Caki2 (cell line): ENCODE results near the gene PCGF1. TPM values are rescaled to one million over a fixed set of nuclear protein-coding genes. Genes with fewer than 3 reads are reported as not detected.

ENCODE experiments used
- DNase-seq: peaks from one replicate; pipeline ENCODE4 v3.0.0-alpha.2; 2015; ENCODE audit warnings: low read depth
- in situ Hi-C: cut with HindIII; loops from 2 replicates; pipeline ENCODE4 v1.10.0; 2016; ENCODE audit warnings: low sequenced_read_pairs, low pct_unique_long_range_greater_than_20kb, mixed read lengths
- total RNA-seq: library from RNA; depleted of rRNA; stranded (reverse); fragments of >200 nt; shearing (Covaris generic); gene quantifications from 2 replicates; pipeline ENCODE4 v1.2.3, GENCODE V29; 2014; ENCODE audit warnings: low replicate concordance

PCGF1 gene
- total RNA-seq, 1 experiment from 2014 or later: 19.9 TPM

- no peak for DNase-seq
- in situ Hi-C loops: no loop called here
Observed at GRCh38 chr2:74503506-74504475, 3.7 kb downstream of the PCGF1 start.

DNA sequence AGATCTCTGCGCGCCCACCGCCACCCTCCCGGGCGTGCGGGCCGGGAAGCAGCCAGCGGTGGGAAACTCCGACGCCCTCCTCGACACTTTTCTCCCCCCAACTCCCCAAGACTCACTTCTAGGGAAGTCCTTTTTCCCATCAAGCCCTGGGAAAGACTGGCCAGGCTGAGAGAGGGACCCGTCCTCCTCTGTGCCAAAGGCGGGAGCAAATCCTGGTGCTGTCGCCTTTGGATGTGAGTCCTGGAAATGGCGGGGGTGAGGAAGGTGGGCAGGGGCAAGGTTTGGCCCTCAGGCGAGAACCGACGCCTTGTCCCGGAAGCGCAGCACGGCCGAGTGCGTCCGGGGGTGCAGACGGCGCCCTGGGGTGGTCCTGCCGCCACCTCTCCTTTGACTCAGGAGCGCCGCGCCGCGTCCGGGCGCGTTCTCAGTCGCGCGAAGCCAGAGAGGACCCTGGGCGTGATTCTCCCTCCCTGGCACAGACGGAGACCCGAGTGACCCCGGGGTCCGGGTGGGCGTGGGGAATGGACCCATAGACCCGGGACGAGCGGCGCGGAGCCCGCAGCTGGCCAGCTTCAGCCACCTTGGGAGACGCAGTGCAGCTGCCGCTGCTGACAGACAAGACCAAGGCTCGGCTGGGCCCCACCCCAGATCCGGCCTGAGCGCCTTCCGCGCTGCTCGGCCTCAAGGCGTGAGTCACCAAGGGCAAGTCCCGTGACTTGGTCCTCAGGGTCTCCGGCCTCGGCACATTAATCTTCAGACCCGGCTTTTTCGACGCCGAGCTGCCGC, 4.6 kb downstream of the PCGF1 start:
- in situ Hi-C loops: no loop called here
- peak; percentile 78 for DNase-seq

DNA sequence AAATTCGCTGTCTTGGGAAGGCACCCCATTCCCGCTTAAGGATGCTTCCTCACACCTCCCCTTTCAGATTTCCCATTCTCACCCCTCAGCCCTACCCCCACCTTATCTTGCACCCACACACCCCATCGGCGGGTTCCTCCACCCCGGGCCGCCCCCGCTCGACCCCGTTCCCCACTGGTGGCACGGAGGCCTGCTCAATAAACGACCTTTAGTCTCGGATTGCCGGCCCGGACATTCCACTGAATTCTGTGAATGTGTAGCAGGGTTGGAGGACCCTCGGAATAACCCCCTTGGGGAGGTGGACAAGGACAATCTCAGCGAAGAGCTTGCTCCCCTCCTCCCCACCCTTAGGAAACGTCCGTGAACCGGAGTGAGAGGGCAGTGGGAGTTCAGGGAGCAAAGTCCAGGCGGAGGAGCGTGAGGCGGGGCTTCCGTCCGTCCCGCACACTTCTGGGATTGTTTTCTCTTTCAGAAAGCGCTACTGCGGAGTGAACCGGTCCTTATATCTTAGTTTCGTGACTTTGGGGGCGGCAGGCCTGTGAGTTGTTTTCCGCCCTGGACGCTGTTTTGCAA, 5.3 kb downstream of the PCGF1 start:
- no peak for DNase-seq
- in situ Hi-C loops: no loop called here

DNA sequence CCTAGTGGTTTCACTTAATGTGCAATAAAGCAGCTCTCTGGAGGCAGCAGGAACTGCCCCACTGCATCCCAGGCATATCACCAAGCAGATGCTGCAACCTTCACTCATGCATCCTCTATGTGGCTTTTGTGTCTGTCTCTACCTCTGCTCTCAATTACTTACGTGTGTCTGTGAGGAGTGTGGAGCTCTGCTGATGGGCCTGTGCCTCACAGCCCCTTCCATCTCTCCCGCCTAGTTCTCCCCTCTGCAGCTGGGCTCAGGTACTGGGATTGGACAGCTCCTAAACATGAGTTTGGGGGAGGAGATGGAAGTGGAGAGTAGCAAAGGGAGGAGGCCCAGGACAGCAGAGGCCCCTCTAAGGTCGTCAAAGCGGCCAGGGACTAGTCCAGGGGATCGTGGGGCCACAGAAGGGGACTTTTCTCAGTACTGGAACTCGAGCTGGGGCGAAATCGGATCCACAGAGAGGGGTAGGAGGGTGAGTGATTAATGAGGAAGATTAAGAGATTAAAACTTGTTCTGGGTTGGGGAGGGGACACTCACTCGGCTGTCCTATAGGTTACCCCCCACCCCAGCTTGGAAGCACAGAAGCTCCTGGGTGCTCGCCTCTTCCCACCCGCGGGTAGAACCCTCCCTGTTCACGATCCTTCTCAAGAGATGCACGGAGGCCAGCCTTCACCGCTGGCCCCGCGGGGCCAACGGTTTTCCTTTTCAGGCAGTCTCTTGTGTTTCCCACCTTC, 6.0 kb downstream of the PCGF1 start:
- in situ Hi-C loops: no loop called here
- no peak for DNase-seq

DNA sequence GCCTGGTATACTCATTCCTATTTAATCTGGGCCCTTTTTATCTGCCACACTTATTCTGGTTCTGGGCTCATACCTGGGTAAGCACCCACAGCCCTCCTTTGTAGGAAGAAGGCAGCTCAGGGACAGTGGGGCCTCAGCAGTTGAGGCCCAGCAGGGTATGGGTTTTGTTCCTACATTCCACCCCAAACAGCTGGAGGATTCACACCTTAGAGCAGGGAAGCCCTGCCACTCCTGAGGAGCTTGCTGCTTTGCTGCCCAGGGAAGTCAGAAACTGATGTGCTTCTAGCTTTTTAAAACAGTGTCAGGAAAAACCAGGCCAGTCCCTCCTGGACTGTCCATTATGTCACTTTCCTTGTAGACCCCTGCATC, 6.9 kb downstream of the PCGF1 start:
- DNase-seq: no peak
- in situ Hi-C loops: no loop called here

GRCh38 chr2:74499940-74500577, 7.4 kb downstream of the PCGF1 start:
- in situ Hi-C loops: no loop called here
- no peak for DNase-seq

DNA sequence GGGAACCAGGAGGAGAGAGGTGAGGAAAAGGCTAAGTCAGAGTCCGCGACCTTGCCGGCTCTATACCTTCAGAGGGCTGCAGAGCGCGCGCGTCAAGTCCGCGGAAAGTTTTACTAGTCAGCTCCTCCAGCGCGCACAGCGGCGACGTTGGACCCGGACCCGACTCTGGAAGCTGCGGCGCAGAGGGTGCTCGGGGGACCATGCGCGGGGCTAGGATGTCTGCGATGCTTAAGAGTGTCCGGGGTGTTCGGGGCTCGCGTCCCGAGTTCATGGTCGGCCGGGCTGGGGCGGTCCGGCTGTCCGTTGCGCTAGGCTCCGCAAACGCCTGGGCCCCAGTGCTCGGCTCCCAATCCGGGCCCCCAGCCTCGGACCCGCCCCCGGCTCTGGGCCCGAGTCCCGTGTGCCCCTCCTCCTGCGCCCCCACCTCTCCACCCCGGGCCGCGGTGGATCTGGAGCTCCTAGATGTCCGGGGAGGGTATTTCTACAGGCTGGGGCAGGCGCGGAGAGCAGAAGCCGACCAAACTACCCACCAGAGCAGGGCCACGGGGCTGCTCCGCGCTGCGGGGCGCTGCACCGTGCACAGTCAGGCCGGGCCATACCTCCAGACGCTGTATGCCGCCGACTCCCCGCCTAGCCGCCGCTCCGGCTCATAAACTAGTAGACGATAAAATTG, 8.1 kb downstream of the PCGF1 start, which contains the start of gene LBX2:
TSS of gene LBX2 (minus strand) at position 337 of the 673 bp plus-strand sequence. CDS start at position 271, 66 bp downstream.
- in situ Hi-C loops: no loop called here
- DNase-seq: no peak

DNA sequence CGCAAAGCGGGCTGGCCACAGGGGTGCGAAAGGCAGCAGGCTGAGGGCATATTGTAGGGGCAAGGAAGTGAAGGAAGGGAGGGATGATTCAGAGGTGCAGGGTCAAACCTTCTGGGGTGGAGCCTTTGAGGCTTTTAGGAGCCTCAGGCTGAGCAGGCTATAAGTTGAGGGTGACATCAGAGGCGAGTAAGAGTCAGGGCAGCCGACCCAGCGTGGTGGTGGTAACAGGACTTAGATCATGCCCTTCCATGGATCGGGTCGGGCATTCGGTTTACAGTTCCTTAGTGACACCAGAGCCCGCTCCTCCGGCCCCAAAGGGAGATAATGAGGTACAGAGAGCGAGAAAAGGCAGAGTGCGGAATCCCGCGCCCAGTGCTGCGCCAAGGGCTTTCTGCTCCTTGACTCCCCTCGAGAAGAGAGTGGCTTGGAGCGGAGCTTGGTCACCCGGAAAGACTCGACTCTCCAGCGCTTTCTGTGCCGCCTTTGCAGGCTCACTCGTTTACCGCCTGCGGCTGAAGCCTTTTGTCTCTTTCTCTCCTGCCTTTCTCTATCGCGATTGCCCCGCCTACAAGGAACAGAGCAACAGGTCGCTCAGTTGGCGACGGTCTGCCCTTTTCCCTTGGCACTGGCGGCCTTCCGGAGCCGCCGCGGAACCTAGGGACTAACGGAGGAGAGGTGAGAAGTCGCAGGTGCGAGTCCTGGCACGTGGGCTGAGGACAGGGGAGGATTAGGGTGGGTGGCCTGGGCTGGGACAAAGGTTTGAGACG, 8.8 kb downstream of the PCGF1 start:
- in situ Hi-C loops: no loop called here
- no peak for DNase-seq

DNA sequence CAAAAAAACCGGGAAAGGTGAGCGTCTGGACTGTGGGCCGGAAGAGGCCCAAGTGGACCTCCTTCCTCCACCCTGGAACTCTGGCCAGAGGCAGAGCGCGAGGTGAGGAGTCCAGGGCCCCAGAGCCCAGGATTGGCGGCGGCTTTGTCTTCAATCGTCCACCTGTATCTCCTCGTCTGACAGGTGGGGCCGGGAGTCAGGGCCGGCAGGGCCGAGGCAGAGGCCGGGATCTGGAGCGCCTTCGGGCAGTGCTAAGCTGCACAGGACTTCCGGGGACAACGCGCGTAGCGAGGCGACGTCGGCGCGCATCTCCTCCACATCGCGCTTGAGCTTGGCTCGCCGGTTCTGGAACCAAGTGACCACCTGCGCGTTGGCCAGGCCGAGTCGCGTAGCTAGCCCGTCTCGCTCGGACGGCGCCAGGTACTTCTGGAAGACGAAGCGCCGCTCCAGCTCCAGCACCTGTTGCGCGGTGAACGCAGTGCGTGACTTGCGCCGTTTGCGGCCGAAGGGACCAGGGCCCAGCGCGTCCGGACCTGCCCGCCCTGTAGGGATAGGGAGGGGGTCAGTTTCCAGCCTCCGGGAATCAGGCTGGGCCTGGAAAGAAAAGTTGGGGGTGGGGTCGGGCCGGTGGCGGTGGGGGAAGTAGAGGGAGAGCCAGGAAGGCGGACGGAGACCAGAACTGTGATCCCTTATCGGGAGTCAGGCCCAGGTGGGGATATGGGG, 9.6 kb downstream of the PCGF1 start:
- no peak for DNase-seq
- in situ Hi-C loops: no loop called here

DNA sequence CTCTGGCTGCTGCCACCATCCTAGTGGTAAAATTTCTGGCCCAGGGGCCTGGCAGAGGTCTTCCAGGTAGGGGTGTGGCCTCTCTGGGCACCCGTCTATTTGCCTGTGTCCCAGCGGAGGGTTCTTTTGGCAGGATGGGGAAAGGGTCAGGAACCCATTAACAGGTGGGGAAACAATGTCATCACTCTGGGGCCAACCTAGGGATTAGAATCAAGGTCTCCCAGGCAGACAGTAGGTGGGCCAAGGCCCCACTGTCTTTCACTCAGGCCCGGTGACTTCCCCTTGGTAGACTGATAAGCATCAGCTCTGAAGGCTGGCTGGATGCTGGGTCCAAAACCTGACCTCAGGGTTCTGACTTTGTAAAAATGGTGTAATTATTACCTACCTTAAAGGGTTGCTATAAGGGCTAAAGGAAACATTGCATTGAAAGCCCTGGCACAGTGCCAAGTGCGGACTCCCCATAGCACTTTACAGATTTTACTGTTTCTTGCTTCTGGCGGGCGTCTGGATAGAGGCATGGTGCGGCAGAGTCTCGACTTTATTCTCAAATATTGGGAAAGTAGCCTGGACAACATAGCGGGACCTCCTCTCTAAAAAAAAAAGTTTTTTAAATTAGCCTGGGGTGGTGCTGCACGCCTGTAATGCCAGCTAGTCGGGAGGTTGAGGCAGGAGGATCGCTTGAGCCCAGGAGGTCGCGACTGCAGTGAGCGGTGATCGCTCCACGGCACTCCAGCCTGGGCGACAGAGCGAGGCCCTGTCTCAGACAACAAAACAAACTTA, 10.3 kb downstream of the PCGF1 start:
- DNase-seq: no peak
- in situ Hi-C loops: no loop called here

DNA sequence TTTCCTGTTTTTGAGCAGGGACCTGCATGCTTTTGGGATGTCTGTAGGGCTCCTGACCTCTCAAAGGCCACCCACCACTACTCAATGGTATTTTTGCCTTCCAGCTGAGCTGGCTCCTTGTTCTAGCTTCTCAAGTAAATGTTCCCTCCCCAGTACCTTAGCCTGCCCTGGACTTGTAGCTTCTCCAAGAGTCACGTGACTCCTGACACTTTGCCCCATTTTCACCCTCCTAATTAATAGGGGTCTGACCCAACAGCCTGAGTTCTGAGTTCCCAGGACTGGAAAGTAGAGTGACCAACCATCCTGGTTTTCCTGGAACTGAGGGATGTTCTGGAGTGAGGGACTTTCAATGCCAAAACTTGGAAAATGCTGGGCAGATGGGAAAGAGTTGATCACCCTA, 12.1 kb downstream of the PCGF1 start:
- in situ Hi-C loops: no loop called here
- DNase-seq: no peak

GRCh38 chr2:74493546-74493945, 13.9 kb downstream of the PCGF1 start:
- no peak for DNase-seq
- in situ Hi-C loops: no loop called here

- no peak for DNase-seq
- in situ Hi-C loops: no loop called here
Observed at GRCh38 chr2:74491648-74492544, 15.6 kb downstream of the PCGF1 start.

- in situ Hi-C loops: no loop called here
- DNase-seq: no peak
Observed at GRCh38 chr2:74489906-74490305, 17.6 kb downstream of the PCGF1 start.
